A673 (cell line): ENCODE results near the gene FBXL4. TPM values are rescaled to one million over a fixed set of nuclear protein-coding genes. Genes with fewer than 3 reads are reported as not detected.

ENCODE experiments used
- BruUV-seq: library from RNA; stranded (reverse); fragments of 400-500 nt; replicated peaks from 2 replicates; lab custom pipeline; 2021; lab: Mats Ljungman, UMichigan
- CTCF ChIA-PET: fragments of 300-600 bp; sonication (Branson Sonifier 250); formaldehyde crosslinking; loops from one replicate; lab custom pipeline; 2022; ENCODE audit warnings: antibody characterized with exemption; lab: Charles Lee
- POLR2A ChIA-PET: fragments of 300-600 bp; sonication (Branson Sonifier 250); formaldehyde crosslinking; loops from one replicate; lab custom pipeline; 2022; ENCODE audit warnings: antibody characterized with exemption; ENCODE audit not compliant: low non-redundant PET; lab: Charles Lee
- DNase-seq: peaks from one replicate; pipeline ENCODE4 v3.0.0-alpha.2; 2015; ENCODE audit warnings: low spot score
- H3K27ac ChIP-seq: fragments of 200-600 bp; sonication (generic); 2 replicates; pipeline ENCODE4 v1.5.1; 2016; ENCODE audit warnings: mixed run types, low read depth, mild to moderate bottlenecking, mixed read lengths, antibody characterized with exemption, low read length; ENCODE audit not compliant: poor library complexity, severe bottlenecking
- H3K27me3 ChIP-seq: fragments of 200-600 bp; sonication (generic); replicated peaks from 2 replicates; pipeline ENCODE4 v1.6.1; 2017; ENCODE audit warnings: mixed run types, low read depth, mild to moderate bottlenecking, mixed read lengths, antibody characterized with exemption, low read length; ENCODE audit not compliant: insufficient read depth, poor library complexity
- H3K36me3 ChIP-seq: fragments of 200-600 bp; sonication (generic); 2 replicates; pipeline ENCODE4 v1.6.1; 2016; ENCODE audit warnings: mixed run types, mild to moderate bottlenecking, mixed read lengths, antibody characterized with exemption, low read length; ENCODE audit not compliant: insufficient read depth, poor library complexity, severe bottlenecking
- H3K4me1 ChIP-seq: fragments of 200-600 bp; sonication (generic); 2 replicates; pipeline ENCODE4 v1.6.1; 2017; ENCODE audit warnings: mixed run types, mild to moderate bottlenecking, mixed read lengths, antibody characterized with exemption, low read length; ENCODE audit not compliant: insufficient read depth, poor library complexity, severe bottlenecking
- H3K4me3 ChIP-seq: fragments of 200-600 bp; sonication (generic); 2 replicates; pipeline ENCODE4 v1.5.1; 2016; ENCODE audit warnings: low read depth, mixed run types, mild to moderate bottlenecking, mixed read lengths, low read length; ENCODE audit not compliant: poor library complexity, severe bottlenecking
- H3K9me3 ChIP-seq: fragments of 200-600 bp; sonication (generic); 2 replicates; pipeline ENCODE4 v1.6.1; 2016; ENCODE audit warnings: mixed run types, low read depth, mild to moderate bottlenecking, mixed read lengths, antibody characterized with exemption, low read length; ENCODE audit not compliant: poor library complexity, severe bottlenecking
- EZH2 ChIP-seq: fragments of 200-600 bp; sonication (generic); IDR thresholded peaks from 2 replicates; pipeline ENCODE4 v1.6.1; 2017; ENCODE audit warnings: borderline replicate concordance, low read depth, mild to moderate bottlenecking, mixed read lengths, antibody characterized with exemption, low read length; ENCODE audit not compliant: poor library complexity, severe bottlenecking
- intact Hi-C: fragments of 100-400 bp; cut with micrococcal nuclease; formaldehyde crosslinking; loops from one replicate; pipeline ENCODE4 v1.10.0; 2022; ENCODE audit not compliant: unreplicated experiment
- total RNA-seq: library from RNA; stranded (reverse); gene quantifications from 2 replicates; pipeline ENCODE4 v1.2.3, GENCODE V29; 2021
- TF ChIP-seq, protein P1 (sequence below): fragments of 300-800, 200-600 bp; sonication (generic); conservative IDR thresholded peaks from 2 replicates; pipeline ENCODE4 v1.5.1; 2017; ENCODE audit warnings: low read depth, mild to moderate bottlenecking, antibody characterized with exemption, low read length, moderate library complexity, mixed read lengths

The FBXL4 gene
- total RNA-seq, 1 experiment from 2014 or later, result 13.2 TPM

DNA sequence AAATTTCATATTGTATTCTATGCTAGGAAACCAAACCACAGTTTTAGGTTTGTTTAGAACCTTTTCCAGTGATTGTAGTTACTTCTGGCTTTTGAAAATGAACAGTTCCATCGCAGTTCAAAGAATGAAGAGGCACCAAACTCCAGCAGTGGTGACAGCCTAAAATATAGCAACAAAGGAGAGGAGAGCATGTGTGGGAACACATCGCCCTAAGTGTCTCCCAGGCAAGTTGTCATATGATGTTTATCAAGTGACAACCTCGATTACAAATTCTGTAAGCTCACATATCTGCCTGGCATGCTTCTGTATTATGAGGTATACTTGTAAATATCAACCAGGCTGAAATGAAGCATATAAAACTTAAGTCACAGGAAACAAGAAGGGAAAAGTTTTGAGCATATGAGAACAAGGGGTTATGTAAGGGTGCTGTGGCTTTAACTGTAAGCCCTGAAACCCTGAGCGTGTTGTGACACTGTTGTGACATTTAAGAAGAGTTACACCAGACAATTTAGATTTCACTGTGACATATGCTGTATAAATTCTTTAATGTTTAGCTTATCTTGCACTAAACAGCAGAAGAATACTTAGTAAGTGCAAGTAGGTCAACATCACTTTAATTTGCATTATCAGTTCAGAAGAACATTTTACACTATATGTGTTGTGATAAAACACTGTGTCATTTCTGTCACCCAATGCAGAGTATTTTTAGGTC is 29.1 kb upstream of the FBXL4 start:
- no TSS peak for BruUV-seq
- POLR2A ChIA-PET, result no interaction called here
- no peaks in the 10 kb centered on the region for H3K9me3 ChIP-seq
- H3K4me3 ChIP-seq, result no peak overlapping the region
- no peaks in the 10 kb centered on the region for H3K36me3 ChIP-seq
- CTCF ChIA-PET, result no interaction called here
- intact Hi-C loops, result no loop called here
- no peak for TF ChIP-seq EZH2
- TF ChIP-seq, protein P1, sequence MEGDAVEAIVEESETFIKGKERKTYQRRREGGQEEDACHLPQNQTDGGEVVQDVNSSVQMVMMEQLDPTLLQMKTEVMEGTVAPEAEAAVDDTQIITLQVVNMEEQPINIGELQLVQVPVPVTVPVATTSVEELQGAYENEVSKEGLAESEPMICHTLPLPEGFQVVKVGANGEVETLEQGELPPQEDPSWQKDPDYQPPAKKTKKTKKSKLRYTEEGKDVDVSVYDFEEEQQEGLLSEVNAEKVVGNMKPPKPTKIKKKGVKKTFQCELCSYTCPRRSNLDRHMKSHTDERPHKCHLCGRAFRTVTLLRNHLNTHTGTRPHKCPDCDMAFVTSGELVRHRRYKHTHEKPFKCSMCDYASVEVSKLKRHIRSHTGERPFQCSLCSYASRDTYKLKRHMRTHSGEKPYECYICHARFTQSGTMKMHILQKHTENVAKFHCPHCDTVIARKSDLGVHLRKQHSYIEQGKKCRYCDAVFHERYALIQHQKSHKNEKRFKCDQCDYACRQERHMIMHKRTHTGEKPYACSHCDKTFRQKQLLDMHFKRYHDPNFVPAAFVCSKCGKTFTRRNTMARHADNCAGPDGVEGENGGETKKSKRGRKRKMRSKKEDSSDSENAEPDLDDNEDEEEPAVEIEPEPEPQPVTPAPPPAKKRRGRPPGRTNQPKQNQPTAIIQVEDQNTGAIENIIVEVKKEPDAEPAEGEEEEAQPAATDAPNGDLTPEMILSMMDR, result no peak
- H3K27me3 ChIP-seq, result no peaks in the 10 kb centered on the region
- DNase-seq, result no peak
- no peaks in the 10 kb centered on the region for H3K4me1 ChIP-seq
- no peak overlapping the region for H3K27ac ChIP-seq

DNA sequence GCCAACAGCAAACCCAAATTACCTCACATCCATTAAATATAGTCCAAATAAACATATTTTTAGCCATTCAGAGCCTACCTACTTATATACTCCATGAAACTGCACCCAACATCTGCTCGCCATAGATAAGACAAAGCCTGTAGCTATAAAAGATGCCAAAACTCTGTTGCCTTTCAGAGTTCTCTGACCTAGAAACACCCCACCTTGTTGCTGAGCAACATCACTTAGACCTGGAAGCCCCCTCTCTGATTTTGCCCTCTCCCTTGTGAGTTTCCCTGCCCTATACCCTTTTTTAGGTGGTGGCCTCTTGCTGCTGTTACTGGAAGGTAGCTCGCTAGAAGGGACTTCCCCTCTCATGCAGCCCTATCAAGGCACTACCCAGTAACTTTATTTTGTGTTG is 27.7 kb upstream of the FBXL4 start:
- H3K9me3 ChIP-seq, result no peaks in the 10 kb centered on the region
- POLR2A ChIA-PET, result no interaction called here
- BruUV-seq, result no TSS peak
- no peak for TF ChIP-seq EZH2
- TF ChIP-seq, protein P1, result no peak
- H3K4me1 ChIP-seq, result no peaks in the 10 kb centered on the region
- H3K27me3 ChIP-seq, result no peaks in the 10 kb centered on the region
- no peak overlapping the region for H3K27ac ChIP-seq
- DNase-seq, result no peak
- CTCF ChIA-PET, result no interaction called here
- H3K4me3 ChIP-seq, result no peak overlapping the region
- no peaks in the 10 kb centered on the region for H3K36me3 ChIP-seq
- intact Hi-C loops, result no loop called here

DNA sequence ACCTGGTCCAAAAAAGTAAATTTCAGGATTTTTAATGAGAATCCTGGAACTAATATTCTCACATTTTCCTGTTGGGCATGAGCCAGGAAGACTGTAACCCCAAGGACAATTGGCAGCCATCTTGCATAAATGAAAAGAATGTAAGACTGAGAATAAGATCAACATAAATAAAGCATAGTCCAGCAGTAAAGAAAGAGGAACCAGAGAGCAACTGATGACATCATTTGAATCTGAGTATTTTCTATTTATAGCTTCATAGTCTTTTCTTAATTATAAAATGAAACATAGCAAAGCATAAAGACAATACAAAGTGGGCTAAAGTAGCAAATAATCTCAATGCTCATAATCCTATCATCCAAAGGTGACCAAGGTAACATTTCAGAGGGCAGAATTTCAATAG is 26.6 kb upstream of the FBXL4 start:
- ChIA-PET POLR2A (no interaction called here), CTCF (no interaction called here)
- no peaks in the 10 kb centered on the region for H3K4me1 ChIP-seq
- H3K36me3 ChIP-seq, result no peaks in the 10 kb centered on the region
- H3K4me3 ChIP-seq, result no peak overlapping the region
- no peak for DNase-seq
- H3K27ac ChIP-seq, result no peak overlapping the region
- BruUV-seq, result no TSS peak
- H3K9me3 ChIP-seq, result no peaks in the 10 kb centered on the region
- TF ChIP-seq EZH2, result no peak
- TF ChIP-seq, protein P1, result no peak
- H3K27me3 ChIP-seq, result no peaks in the 10 kb centered on the region
- intact Hi-C loops, result no loop called here
